BJ (cell line): ENCODE data around the gene MAP3K14. TPM values are rescaled to one million over a fixed set of nuclear protein-coding genes. Genes with fewer than 3 reads are reported as not detected.

ENCODE experiments used
- CTCF ChIA-PET: fragments of 350-600 bp; formaldehyde crosslinking; extraction: SDS; loops from one replicate; lab custom pipeline; 2021; ENCODE audit warnings: antibody characterized with exemption, inconsistent platforms; lab: Yijun Ruan, JAX
- POLR2A ChIA-PET: fragments of 300-600 bp; sonication (Branson Sonifier 250); formaldehyde crosslinking; extraction: SDS; loops from one replicate; lab custom pipeline; 2021; ENCODE audit warnings: antibody characterized with exemption; lab: Charles Lee
- DNase-seq: peaks from one replicate; pipeline ENCODE4 v3.0.0-alpha.2; 2011; ENCODE audit warnings: low read depth
- H3K27me3 ChIP-seq: 2 replicates; pipeline ENCODE4 v1.6.0; 2011; ENCODE audit warnings: low read length; ENCODE audit not compliant: control insufficient read depth, insufficient read depth
- H3K36me3 ChIP-seq: 2 replicates; pipeline ENCODE4 v1.5.1; 2011; ENCODE audit warnings: low read length; ENCODE audit not compliant: control insufficient read depth, insufficient read depth
- H3K4me3 ChIP-seq: 2 replicates; pipeline ENCODE4 v1.5.1; 2011; ENCODE audit warnings: low read depth, mild to moderate bottlenecking, control low read depth, low read length
- CTCF ChIP-seq: IDR thresholded peaks from 2 replicates; pipeline ENCODE4 v1.5.1; 2011; ENCODE audit warnings: low read depth, mild to moderate bottlenecking, control low read depth, inconsistent platforms, low read length, moderate library complexity; ENCODE audit not compliant: insufficient read depth
- polyA plus RNA-seq: library from polyadenylated mRNA; depleted of rRNA; stranded (reverse); fragments of >200 nt; gene quantifications from 2 replicates; pipeline ENCODE4 v1.2.3, GENCODE V29; 2011

MAP3K14 gene
- polyA plus RNA-seq, 1 experiment: 6.5 TPM

GRCh38 chr17:45334701-45335677, 18.2 kb upstream of the MAP3K14 start:
- Histone ChIP-seq H3K4me3 (no peak overlapping the region), H3K36me3 (no peaks in the 10 kb centered on the region), H3K27me3 (no peaks in the 10 kb centered on the region)
- ChIA-PET CTCF (interaction anchor here (1.1 to 1.2 kb wide), 2 partner anchors 58 to 65 kb away, joined by 3 to 7 read pairs; no protein-coding TSS in a partner anchor), POLR2A (no interaction called here)
- no peak for DNase-seq
- TF ChIP-seq CTCF: no peak

GRCh38 chr17:45334231-45334630, 17.4 kb upstream of the MAP3K14 start:
- no peak for TF ChIP-seq CTCF
- no peak for DNase-seq
- Histone ChIP-seq H3K36me3 (no peaks in the 10 kb centered on the region), H3K27me3 (no peaks in the 10 kb centered on the region), H3K4me3 (no peak overlapping the region)
- CTCF ChIA-PET: interaction anchor here (1.1 to 1.2 kb wide), 2 partner anchors 57 to 65 kb away, joined by 3 to 7 read pairs; no protein-coding TSS in a partner anchor
- POLR2A ChIA-PET: no interaction called here

GRCh38 chr17:45333702-45334092, 16.9 kb upstream of the MAP3K14 start:
- POLR2A ChIA-PET: no interaction called here

GRCh38 chr17:45332989-45333701, 16.3 kb upstream of the MAP3K14 start:
- Histone ChIP-seq H3K27me3 (no peaks in the 10 kb centered on the region), H3K36me3 (no peaks in the 10 kb centered on the region), H3K4me3 (no peak overlapping the region)
- ChIA-PET POLR2A (no interaction called here), CTCF (no interaction called here)
- TF ChIP-seq CTCF: no peak
- DNase-seq: no peak

More at GRCh38 chr17:45333702-45334092, 16.9 kb upstream of the MAP3K14 start:
- Histone ChIP-seq H3K27me3 (no peaks in the 10 kb centered on the region), H3K36me3 (no peaks in the 10 kb centered on the region), H3K4me3 (no peak overlapping the region)
- TF ChIP-seq CTCF: no peak
- CTCF ChIA-PET: interaction anchor here (1.1 to 1.2 kb wide), 2 partner anchors 57 to 64 kb away, joined by 3 to 7 read pairs; no protein-coding TSS in a partner anchor
- no peak for DNase-seq

- ChIA-PET POLR2A (no interaction called here), CTCF (no interaction called here)
- Histone ChIP-seq H3K27me3 (no peaks in the 10 kb centered on the region), H3K4me3 (no peak overlapping the region), H3K36me3 (no peaks in the 10 kb centered on the region)
- DNase-seq: no peak
- no peak for TF ChIP-seq CTCF
Observed at GRCh38 chr17:45332505-45332904, 15.7 kb upstream of the MAP3K14 start.
